ENCODE data around the gene CTNNA2. TPM values are rescaled to one million over a fixed set of nuclear protein-coding genes. Genes with fewer than 3 reads are reported as not detected.

The CTNNA2 gene
- polyA plus RNA-seq, 1 experiment, result not detected

DNA sequence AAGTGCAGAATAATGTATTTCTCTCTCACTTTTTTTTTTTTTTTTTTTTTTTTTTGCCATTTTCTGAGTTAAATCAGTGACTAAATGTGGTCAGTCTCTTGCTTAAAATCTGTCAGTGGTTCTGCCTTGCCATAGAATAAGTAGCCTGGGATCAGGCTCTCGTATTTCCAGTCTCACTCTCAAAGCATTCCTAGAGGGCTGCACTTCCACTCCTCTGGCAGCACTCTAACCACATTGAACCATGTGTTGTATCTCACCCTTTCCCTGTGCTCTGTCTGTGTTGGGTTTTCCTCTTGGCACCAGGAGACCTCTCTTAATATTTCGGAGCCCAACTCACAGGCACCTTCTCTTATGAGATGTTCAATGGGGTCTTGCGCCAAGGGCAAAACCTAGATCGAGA is 304.4 kb downstream of the CTNNA2 start:
- DNase-seq (ENCODE audit: low read depth, low spot score), result no peak
- Histone ChIP-seq H3K4me3 (ENCODE audit: low read depth, low read length) (no peak overlapping the region), H3K27ac (ENCODE audit: low read depth, low read length) (no peak overlapping the region), H3K9me3 (ENCODE audit: control insufficient read depth, insufficient read depth, low read length) (no peaks in the 10 kb centered on the region), H3K27me3 (ENCODE audit: control insufficient read depth, insufficient read depth, low read length) (no peaks in the 10 kb centered on the region)
- TF ChIP-seq, protein P1, sequence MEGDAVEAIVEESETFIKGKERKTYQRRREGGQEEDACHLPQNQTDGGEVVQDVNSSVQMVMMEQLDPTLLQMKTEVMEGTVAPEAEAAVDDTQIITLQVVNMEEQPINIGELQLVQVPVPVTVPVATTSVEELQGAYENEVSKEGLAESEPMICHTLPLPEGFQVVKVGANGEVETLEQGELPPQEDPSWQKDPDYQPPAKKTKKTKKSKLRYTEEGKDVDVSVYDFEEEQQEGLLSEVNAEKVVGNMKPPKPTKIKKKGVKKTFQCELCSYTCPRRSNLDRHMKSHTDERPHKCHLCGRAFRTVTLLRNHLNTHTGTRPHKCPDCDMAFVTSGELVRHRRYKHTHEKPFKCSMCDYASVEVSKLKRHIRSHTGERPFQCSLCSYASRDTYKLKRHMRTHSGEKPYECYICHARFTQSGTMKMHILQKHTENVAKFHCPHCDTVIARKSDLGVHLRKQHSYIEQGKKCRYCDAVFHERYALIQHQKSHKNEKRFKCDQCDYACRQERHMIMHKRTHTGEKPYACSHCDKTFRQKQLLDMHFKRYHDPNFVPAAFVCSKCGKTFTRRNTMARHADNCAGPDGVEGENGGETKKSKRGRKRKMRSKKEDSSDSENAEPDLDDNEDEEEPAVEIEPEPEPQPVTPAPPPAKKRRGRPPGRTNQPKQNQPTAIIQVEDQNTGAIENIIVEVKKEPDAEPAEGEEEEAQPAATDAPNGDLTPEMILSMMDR (IDR thresholded peaks at IDR 0.05; ENCODE audit: low read depth, low read length), result no peak
- POLR2A ChIA-PET, result no interaction called here
- CTCF ChIA-PET, result no interaction called here

DNA sequence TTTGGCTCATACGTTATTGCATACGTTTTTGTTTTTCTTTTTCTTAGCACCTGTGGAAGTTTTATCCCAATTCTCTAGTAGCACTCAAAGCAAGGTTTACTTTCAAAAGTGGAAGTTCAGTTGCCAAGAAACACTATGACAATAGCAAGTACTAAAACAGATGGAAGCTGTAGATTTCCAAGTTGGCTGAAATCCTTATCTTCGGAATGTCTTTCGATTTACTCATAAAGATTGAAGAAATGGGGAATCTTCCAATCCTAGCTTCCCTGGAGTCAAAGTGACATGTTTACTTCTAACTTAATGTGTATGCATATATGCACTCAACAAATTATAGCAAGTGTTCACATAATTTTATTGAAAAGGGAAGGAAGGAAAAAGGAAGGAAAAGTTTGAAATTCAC is 307.4 kb downstream of the CTNNA2 start:
- no peak for DNase-seq (ENCODE audit: low read depth, low spot score)
- Histone ChIP-seq H3K27ac (ENCODE audit: low read depth, low read length) (no peak overlapping the region), H3K4me3 (ENCODE audit: low read depth, low read length) (no peak overlapping the region), H3K9me3 (ENCODE audit: control insufficient read depth, insufficient read depth, low read length) (no peaks in the 10 kb centered on the region), H3K27me3 (ENCODE audit: control insufficient read depth, insufficient read depth, low read length) (no peaks in the 10 kb centered on the region)
- ChIA-PET POLR2A (no interaction called here), CTCF (no interaction called here)
- TF ChIP-seq, protein P1 (IDR thresholded peaks at IDR 0.05; ENCODE audit: low read depth, low read length), result no peak

DNA sequence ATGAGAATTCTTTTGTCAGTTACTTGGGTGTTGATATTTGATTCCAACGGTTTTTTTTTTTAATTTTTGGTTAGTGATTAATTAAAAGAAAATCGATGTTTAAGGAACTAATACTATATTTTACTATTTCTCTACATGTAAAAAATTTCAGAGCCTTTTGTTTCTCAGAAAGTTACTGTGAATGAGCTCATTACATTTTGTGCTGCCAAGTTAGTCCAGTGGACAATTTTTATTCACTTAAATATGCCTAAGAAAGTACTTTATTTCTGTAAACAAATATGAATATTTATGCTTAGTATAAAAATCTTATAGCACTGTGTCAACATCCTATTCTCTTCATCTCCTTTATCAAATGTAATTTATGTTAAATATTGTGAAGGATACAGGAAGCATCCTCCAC is 309.3 kb downstream of the CTNNA2 start:
- POLR2A ChIA-PET, result no interaction called here
- Histone ChIP-seq H3K9me3 (ENCODE audit: control insufficient read depth, insufficient read depth, low read length) (no peaks in the 10 kb centered on the region), H3K27me3 (ENCODE audit: control insufficient read depth, insufficient read depth, low read length) (no peaks in the 10 kb centered on the region), H3K4me3 (ENCODE audit: low read depth, low read length) (no peak overlapping the region), H3K27ac (ENCODE audit: low read depth, low read length) (no peak overlapping the region)
- CTCF ChIA-PET, result interaction anchor here (0.6 kb wide), 1 partner anchor 703 kb away, joined by 4 read pairs; no protein-coding TSS in a partner anchor
- TF ChIP-seq, protein P1 (IDR thresholded peaks at IDR 0.05; ENCODE audit: low read depth, low read length), result no peak
- no peak for DNase-seq (ENCODE audit: low read depth, low spot score)

DNA sequence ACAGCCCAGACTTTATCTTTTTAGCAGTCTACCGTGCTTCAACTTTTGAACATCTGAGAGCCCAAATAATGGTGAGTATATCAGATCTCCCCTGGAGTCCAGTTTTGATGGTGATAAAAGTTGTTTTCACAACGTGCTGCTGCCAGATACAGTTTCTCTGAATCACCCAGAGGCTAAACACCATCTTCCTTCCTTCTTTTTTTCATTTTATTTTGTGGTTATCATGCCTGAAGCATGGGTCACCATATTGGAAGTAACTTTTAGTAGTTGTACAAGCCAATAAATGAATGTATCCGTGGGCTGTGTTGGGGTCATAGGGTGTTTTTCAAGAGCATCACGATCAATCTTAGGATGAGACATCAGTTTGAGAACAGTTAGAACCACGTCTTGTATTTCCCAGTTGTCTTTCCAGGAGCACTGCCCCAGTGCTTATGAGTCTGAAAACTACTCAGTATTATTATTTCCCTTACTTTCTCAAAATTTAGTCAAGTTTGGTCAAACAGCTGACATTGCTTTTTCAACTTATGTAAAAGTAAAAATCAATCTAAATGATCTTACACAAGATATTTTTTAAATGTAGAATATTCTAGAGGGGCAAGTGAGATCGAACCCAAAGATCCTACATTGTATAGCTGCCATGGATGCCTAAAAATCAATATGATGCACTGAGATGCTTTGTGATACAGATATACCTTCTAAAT is 311.4 kb downstream of the CTNNA2 start:
- ChIA-PET POLR2A (no interaction called here), CTCF (no interaction called here)
- TF ChIP-seq, protein P1 (IDR thresholded peaks at IDR 0.05; ENCODE audit: low read depth, low read length), result no peak
- no peak for DNase-seq (ENCODE audit: low read depth, low spot score)
- H3K9me3 ChIP-seq (ENCODE audit: control insufficient read depth, insufficient read depth, low read length), result no peaks in the 10 kb centered on the region
- no peak overlapping the region for H3K4me3 ChIP-seq (ENCODE audit: low read depth, low read length)
- no peaks in the 10 kb centered on the region for H3K27me3 ChIP-seq (ENCODE audit: control insufficient read depth, insufficient read depth, low read length)
- H3K27ac ChIP-seq (ENCODE audit: low read depth, low read length), result no peak overlapping the region

DNA sequence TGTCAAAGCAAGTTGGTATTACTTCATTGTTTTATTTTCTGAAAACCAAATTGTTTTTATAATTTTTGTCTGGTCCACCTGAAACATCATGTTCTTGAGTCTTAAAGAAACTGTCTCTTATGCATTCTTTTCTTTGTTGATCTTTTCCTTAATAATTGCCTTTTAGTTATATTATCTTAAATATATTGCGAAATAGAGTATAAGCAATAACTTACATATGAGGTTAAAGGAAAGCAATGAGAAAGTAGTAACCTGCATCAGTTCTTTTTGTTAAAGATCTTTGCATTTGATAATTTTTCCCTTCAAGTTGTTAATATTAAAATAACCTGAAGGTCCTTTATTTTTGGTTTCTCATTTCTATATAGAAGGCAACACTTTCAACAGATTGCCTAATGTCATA is 315.0 kb downstream of the CTNNA2 start:
- CTCF ChIA-PET, result no interaction called here
- TF ChIP-seq, protein P1 (IDR thresholded peaks at IDR 0.05; ENCODE audit: low read depth, low read length), result no peak
- H3K4me3 ChIP-seq (ENCODE audit: low read depth, low read length), result no peak overlapping the region
- POLR2A ChIA-PET, result no interaction called here
- H3K27ac ChIP-seq (ENCODE audit: low read depth, low read length), result no peak overlapping the region
- no peak for DNase-seq (ENCODE audit: low read depth, low spot score)
- no peaks in the 10 kb centered on the region for H3K27me3 ChIP-seq (ENCODE audit: control insufficient read depth, insufficient read depth, low read length)
- no peaks in the 10 kb centered on the region for H3K9me3 ChIP-seq (ENCODE audit: control insufficient read depth, insufficient read depth, low read length)
